GM21367 (cell line): ENCODE data around the gene POLR2A.

Experiments
- ATAC-seq: cut with Tn5 transposase; IDR thresholded peaks from one replicate; pipeline ENCODE4 v1.9.1; 2021; ENCODE audit not compliant: unreplicated experiment

POLR2A gene

DNA sequence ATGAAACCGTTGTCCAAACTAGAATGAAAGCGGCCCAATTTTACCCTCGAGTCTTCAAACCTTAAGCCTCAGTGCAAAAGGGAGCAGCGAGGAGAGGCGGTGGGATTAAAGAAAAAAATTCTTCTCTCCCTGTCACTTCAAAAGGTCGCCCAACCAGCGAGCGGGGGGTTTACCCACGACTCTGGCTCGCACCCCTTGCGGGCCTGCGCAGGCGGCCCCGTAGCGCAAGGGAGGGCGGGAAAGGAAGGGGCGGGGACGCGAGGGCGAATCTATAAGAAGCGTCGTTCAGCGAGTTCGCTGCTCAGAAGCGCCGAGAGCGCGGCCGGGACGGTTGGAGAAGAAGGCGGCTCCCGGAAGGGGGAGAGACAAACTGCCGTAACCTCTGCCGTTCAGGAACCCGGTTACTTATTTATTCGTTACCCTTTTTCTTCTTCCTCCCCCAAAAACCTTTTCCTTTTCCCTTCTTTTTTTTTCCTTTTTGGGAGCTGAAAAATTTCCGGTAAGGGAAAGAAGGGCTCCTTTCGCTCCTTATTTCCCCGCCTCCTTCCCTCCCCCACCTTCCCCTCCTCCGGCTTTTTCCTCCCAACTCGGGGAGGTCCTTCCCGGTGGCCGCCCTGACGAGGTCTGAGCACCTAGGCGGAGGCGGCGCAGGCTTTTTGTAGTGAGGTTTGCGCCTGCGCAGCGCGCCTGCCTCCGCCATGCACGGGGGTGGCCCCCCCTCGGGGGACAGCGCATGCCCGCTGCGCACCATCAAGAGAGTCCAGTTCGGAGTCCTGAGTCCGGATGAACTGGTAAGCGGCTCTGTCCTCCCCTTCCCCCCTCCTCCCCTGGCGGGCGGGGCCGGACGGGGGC is at the start of gene POLR2A:
Gene POLR2A (plus strand): TSS at position 300 of the 852 bp plus-strand sequence.
- peak; percentile 46 for ATAC-seq

DNA sequence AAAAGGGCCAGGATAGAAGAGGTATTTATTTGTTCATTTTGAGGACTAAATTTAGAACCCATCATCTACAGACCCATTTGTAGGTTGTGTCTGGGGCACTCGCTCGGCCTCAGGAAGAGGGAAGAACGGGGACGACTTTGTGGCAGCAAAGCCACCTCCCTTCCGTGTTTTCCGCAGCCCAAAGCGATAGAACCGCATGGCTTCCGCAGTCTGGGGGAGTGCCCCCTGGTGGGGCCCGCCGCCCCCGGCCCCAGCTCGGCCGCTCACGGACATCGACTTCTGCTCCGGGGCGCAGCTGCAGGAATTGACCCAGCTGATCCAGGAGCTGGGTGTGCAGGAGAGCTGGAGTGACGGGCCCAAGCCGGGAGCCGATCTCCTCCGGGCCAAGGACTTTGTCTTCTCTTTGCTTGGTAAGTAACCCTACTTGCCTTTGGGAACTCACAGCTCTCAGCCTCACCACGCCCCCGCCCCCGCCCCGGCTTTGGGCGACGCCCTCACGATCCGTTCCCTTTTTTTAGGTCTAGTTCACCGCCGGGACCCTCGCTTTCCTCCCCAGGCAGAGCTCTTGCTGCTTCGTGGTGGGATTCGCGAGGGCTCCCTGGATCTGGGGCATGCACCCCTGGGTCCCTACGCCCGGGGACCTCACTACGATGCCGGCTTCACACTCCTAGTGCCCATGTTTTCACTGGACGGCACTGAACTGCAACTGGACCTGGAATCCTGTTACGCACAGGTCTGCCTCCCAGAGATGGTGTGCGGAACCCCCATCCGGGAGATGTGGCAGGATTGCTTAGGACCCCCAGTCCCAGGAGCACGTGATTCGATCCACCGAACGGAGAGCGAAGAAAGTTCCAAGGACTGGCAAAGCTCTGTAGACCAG is 48.2 kb upstream of the POLR2A start:
- peak; percentile 16 for ATAC-seq

DNA sequence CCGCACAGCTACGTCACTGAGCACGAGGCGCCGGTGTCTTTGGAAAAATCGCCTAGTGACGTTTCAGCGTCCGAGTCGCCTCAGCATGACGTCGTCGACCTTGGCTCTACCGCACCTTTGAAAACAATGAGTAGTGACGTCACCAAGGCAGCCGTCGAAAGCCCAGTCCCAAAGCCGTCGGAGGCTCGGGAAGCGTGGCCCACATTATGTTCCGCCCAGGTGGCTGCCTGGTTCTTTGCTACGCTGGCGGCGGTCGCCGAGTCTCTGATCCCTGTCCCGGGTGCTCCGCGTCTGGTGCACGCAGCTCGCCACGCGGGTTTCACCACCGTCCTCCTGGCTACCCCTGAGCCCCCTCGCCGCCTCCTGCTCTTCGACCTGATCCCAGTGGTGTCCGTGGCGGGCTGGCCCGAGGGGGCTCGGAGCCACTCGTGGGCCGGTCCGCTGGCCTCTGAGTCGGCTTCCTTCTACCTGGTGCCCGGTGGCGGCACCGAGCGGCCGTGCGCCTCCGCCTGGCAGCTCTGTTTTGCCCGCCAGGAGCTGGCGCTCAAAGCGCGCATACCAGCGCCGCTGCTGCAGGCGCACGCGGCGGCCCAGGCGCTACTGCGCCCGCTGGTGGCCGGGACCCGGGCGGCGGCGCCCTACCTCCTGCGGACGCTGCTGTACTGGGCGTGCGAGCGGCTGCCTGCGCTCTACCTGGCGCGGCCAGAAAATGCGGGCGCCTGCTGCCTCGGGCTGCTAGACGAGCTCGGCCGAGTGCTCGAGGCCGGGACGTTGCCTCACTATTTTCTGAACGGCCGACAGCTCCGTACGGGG is 47.4 kb upstream of the POLR2A start:
- ATAC-seq: no peak

DNA sequence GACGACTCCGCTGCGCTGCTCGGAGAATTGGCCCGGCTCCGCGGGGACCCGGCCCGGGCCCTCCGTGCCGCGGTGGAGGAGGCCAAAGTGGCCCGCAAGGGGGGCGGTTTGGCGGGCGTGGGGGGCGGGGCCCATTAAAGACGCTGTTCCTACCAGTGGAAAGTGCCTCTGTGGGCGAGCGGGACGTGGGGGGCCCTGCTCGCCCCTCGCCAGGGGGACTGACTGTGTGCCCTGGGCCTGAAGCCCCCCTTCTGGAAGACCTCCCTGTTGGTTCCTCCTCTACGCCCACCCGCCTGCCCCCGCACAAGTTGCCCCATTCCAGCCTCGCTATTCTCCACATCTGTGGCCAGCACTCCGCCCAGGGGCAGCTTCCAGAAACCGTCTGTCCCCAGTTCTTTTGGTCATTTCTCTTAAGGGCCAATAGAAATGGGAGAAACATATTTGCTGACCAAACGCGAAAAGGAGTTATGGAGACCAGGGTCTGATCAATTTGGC is 46.8 kb upstream of the POLR2A start:
- no peak for ATAC-seq

DNA sequence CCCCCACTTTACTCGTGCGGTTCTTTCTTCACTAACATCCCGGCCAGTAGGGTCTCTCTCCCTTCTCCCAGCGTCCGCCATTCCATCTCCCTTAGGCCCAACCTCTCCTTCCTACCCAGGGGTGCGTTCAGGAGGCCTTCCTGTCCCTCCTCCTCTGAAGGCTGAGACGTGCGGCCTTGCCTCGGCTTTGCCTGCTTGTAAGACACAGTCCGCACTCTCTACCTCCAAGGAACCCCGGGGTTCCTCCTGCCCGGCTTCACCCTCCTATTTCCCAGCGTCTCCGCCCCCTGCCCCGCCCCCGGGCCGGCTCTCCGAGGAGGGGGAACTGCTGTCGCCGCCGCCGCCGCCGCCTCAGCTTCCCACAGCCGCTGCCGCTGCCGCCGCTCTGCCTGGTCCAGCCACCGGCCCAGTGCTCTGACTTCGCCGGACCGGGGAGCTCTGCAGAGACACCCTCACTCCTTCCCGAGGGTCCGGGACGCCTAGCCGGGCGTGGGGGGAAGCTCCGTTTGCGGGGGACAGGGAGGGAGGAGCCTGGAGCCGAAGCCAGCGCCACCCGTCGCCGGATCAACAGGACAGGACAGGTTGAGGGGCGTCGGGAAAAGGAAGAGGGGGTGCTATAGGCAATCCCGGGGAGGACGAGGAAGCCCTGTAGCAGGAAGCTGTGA is 46.1 kb upstream of the POLR2A start:
- ATAC-seq: no peak

DNA sequence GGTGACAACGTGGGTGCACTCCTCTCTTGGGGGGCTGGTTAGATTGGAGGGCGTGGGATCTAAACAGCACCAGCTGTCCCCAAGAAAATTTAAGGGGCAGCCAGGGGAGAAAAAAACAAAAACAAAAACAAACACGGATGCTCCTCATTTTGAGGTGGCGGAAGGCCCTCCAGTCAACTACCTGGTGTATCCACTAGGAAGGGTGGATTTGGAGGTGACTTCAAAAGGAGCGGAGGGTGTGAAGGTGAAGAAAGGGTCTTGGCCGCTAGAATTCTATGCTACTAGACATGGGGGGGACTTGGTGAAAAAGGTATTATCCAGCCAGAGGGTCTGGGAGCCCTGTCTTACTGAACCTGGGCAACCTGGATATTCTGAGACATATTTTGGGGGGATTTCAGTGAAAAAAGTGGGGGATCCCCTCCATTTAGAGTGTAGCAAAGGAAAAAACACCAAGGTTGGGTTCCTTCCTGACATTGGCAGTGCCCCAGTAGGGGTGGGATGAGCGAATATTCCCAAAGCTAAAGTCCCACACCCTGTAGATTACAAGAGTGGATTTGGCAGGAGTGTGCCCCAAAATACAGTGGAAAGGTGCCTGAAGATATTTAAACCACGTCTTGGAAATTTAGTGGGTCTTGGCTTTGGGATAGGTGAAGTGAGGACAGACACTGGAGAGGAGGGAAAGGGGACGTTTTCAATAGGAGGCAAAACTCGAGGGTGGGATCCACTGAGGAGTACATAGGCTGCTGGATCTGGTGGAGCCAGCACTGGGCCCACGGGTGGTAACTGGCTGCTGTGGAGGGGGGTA is 45.3 kb upstream of the POLR2A start:
- ATAC-seq: no peak

DNA sequence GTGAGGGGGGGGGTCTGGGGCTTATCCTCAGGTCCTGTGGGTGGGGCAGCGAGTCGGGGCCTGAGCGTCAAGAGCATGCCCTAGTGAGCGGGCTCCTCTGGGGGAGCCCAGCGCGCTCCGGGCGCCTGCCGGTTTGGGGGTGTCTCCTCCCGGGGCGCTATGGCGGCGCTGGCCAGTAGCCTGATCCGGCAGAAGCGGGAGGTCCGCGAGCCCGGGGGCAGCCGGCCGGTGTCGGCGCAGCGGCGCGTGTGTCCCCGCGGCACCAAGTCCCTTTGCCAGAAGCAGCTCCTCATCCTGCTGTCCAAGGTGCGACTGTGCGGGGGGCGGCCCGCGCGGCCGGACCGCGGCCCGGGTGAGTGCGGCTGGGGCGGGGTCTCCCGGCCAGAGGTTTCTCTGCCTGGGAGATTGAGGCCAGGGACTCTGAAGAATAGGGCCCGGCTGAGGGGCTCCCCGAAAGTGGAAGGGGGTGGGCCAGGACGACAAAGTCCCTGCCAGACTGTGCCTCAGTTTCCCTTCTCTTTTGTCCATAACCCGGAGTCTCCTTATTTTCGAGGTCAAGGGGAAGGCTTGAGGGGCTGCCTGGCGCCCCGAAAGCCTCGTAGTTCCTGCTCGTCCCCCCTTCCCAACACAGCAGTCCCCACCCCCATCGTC is 44.6 kb upstream of the POLR2A start, which contains the start of gene FGF11:
Gene FGF11 (plus strand): TSS at position 51 of the 651 bp plus-strand sequence. CDS start 109 bp downstream, at position 160.
- ATAC-seq: no peak

DNA sequence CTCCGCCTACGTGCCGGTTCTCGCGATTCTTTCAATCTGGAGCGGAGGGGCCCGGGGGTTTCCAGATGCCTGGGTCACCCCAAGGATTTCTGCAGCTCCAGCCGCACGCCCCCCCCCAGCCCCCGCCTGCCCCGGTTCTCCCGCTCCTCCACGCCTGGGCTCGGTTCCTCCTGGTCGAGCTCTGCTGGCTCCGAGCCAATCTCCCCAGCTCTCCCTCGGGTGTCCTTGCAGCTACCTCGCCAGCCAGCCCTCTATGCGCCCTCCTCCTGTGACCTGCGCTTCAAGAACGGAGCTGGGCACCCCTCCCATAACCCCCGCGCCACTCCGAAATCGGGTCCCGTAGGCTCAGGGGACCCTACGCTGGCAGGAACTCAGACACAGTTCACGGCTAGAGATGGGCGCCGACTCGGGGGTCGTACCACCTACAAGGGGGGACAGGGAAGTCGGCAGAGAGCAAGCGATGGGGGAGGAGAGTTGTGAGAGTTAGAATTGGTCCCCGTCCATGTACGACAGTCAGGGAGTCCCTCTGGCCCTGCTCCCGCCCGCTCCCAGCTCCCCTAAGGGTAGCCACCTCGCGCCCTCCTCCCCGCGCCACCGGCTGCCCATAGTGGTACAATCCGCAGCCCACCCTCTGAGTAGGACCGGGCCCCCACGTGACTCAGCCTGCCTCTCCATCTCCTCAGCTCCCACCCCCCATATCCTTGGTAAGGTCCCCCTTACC is 43.9 kb upstream of the POLR2A start:
- no peak for ATAC-seq

DNA sequence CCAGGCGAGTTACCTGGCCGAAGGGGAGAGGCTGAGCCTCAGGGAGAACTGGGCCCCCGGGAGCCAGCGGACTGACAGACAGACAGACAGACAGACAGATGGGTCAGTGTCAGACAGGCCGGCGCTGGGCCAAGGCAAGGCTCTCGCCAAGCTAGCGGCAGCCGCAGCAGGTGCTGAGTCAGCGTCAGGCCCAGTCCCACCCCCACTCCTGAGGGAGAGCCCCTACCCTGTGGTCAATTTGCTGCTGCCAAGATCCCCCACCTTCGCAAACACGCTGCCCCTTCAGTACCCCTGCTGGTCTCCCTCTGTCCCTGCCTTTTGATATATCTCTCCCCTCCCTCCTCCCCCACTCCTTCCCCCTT is 43.4 kb upstream of the POLR2A start:
- ATAC-seq: no peak

DNA sequence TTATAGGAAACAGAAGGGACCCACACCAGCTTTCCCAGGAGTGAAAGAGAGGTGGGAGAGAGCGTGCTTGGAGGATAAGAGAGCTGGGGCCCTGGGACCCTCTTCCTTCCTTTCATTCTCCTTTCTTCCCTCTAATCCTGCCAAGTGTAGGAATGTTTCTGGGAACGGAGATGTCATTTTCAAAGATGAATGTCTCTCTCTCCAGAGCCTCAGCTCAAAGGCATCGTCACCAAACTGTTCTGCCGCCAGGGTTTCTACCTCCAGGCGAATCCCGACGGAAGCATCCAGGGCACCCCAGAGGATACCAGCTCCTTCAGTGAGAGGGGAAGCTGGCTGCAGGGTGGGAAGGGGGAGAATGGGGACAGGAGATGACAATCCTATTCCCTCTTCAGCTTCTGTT is 42.9 kb upstream of the POLR2A start:
- no peak for ATAC-seq

DNA sequence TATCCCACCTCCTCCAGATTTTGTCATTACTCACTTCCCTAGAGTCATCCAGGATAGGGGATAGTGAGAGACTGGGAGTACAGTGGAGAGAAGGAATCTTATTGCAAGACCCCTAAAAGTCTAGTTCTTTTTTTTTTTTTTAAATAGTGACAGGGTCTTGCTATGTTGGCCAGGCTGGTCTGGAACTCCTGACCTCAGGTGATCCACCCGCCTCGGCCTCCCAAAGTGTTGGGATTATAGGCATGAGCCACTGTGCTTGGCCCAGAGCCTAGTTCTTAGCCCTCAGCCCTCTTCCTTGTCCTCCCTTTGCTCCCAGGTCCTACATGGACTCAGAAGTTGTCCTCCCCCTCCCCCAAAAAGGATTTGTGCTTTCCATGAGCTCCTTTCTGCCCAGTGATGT is 42.0 kb upstream of the POLR2A start:
- ATAC-seq: no peak

DNA sequence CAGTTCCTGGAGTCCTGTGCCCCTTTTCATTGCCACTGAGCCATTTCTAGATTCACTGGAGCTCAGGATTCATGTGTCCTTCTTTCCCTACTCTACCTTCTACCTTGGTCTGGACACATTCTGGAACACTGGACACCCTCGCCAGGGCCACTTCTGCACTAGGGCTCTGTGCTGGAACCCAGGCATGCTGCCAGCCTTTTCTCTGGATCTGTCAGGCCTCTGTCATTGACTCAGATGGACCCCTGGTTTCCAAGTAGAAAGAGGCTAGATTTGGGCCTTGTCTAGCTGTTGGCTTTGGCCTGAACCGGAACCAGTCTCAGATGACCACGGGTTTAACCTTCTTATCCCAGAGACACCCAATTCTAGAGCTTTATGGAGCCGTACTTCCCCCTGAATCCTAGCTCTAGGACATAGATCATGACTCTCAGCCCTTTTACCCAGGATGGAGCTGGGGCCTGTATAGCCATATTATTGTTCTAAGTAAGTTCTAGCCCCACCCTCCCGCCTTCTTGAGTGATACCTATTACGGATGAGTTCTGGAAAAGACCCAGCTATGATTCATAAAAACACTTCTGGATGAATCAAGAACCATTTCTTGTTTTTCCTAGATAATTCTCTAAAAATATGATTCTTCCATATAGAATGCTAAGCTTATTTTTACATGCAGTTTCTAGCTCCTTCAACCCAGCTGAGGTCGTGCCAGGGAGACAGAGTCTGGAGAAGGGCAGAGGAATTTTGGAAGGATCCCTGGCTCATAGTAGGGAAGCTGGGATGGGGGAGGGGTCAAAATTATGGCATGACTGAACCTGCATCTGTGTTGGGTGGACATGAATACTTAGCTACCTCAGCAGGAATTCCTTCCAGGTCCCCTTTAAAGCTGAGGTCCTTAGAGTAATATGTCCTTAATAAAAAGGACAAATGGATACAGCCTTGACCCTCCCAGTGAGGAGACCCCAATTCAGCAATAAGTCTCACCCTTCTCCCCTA is 40.4 kb upstream of the POLR2A start:
- ATAC-seq: no peak

DNA sequence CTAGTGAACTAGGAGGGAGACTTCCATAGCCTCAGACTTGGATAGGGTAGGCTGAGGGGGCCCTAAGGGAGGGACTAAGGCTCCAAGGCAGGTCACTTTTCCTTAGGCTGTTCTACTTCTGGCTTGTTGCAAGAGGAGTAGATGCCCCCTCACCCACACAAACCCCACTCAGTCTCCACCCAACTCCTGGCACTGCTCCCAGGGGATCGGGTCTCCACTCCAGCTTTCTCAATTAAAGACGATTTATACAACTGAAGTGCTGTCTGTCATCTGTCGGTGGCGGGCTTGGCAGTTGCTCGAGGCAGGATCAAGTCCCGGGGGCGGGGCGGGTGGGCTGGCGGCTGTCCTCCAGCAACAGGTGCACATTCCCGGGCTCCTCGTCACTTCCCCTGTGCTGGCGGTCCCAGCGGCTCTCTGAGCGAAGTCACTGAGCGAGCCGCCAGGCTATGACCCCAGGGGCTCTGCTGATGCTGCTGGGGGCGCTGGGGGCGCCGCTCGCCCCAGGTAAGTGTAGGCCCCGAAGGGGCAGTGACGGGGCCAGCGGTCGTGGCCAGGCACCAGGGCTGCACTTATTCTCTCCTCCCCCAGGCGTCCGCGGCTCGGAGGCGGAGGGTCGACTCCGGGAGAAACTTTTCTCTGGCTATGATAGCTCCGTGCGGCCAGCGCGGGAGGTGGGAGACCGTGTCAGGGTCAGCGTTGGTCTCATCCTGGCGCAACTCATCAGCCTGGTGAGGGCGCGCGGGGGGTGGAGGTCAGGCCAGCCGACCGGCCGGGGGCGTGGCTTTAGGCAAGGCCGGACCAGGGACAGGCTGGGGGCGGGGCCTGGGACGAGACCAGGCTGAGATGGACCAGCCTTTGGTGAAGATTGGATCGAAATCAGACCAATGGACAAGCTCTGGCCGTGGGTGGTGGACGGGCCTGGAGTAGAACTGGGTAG is 39.2 kb upstream of the POLR2A start, which contains the start of gene CHRNB1:
Gene CHRNB1 (plus strand): TSS at position 380 of the 937 bp plus-strand sequence. CDS start 67 bp downstream, at position 447.
- no peak for ATAC-seq

DNA sequence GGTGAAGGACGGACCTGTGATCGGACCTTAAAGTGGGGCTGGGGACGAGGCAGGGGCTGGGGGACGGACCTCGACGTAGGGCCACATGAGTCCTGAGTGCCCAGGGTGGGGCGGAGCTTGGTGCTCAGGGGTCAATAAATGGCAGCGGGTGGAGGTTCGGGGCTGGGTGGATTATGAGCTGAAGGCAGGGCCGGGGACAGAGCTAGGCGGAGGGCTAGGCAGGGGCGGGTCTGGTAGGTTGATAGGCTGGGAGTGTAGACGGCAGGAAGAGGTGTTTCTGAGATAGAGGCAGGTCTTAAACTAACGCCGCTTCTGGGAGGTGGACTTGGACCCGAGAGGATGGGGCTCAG is 38.6 kb upstream of the POLR2A start:
- ATAC-seq: no peak

DNA sequence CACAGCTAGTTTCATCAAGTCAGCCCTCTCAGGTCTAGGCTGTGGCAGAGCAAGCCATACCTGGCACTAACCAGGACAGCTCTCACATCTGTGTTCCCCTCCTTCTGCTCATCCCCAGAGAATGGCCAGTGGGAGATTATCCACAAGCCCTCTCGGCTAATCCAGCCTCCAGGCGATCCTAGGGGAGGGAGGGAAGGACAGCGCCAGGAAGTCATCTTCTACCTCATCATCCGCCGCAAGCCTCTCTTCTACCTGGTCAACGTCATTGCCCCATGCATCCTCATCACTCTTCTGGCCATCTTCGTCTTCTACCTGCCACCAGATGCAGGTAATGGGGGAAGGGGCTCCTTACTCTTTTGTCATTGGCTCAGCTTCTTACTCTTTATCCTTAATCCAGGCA is 35.7 kb upstream of the POLR2A start:
- ATAC-seq: no peak

DNA sequence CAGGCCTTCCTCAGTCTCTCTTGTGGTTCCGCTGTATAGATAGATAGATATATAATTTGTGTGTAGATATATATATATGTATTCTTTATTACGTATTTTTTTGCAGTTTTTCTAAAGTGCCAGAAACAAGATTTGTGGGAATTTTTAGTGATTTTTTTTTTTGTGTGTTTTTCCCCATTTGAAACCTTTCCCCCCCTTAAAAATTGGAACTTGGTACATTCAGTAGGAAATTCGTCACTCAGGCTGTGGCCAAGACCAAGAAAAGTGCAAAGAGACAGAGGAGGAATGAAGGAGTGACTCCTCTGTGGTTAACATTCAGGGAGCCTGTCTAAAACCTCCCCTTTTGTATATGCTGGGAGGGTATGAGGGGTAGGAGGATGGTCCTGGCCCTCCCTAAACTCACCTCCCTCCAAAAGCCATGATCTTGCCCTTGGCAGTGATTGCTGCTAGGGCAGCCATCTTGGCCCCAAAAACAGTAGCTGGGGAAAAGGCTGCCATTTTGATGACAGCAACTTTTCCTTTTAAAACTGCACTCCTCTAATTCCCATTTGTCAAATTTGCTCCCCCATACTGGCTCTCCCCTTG is 24.1 kb upstream of the POLR2A start:
- no peak for ATAC-seq
